Liver (tissue), 9 donors: ENCODE results near the gene ASIC4. TPM values are rescaled to one million over a fixed set of nuclear protein-coding genes. Genes with fewer than 3 reads are reported as not detected.

ENCODE experiments used
- DNase-seq: peaks from one replicate; pipeline ENCODE4 v3.0.0-alpha.2; 2017; ENCODE audit warnings: low spot score
- H3K27ac ChIP-seq, 2 donors: one replicate each; pipeline ENCODE4 v1.7.0; 2013; ENCODE audit warnings: inconsistent platforms in 2 of 2, low read length in 2 of 2, control low read depth in 1 of 2, low read depth in 1 of 2, mild to moderate bottlenecking in 1 of 2
- H3K27me3 ChIP-seq, 4 donors: one replicate each; pipeline versions ENCODE4 v1.6.1 to v1.7.0; 2013; ENCODE audit warnings: low read length in 3 of 4, inconsistent platforms in 1 of 4, mild to moderate bottlenecking in 1 of 4, moderate library complexity in 1 of 4; ENCODE audit not compliant: control insufficient read depth in 4 of 4, insufficient read depth in 4 of 4
- H3K36me3 ChIP-seq, 4 donors: one replicate each; pipeline versions ENCODE4 v1.6.1 to v1.7.0; 2013; ENCODE audit warnings: low read length in 3 of 4, mild to moderate bottlenecking in 3 of 4, low read depth in 1 of 4, moderate library complexity in 1 of 4; ENCODE audit not compliant: control insufficient read depth in 4 of 4, insufficient read depth in 3 of 4
- H3K4me1 ChIP-seq, 4 donors: one replicate each; pipeline versions ENCODE4 v1.6.1 to v1.7.0; 2013; ENCODE audit warnings: low read length in 3 of 4, mild to moderate bottlenecking in 3 of 4, moderate library complexity in 1 of 4; ENCODE audit not compliant: control insufficient read depth in 4 of 4, insufficient read depth in 4 of 4
- H3K4me3 ChIP-seq, 3 donors: one replicate each; pipeline versions ENCODE4 v1.6.1 to v1.7.0; 2013; ENCODE audit warnings: low read length in 3 of 3, control low read depth in 1 of 3, low read depth in 1 of 3, mild to moderate bottlenecking in 1 of 3
- H3K9ac ChIP-seq, 2 donors: one replicate each; pipeline ENCODE4 v1.7.0; 2013; ENCODE audit warnings: low read length in 2 of 2, mild to moderate bottlenecking in 2 of 2, moderate library complexity in 2 of 2, control low read depth in 1 of 2, low read depth in 1 of 2
- H3K9me3 ChIP-seq, 4 donors: one replicate each; pipeline versions ENCODE4 v1.6.1 to v1.7.0; 2013; ENCODE audit warnings: low read length in 3 of 4; ENCODE audit not compliant: control insufficient read depth in 4 of 4
- ATF3 ChIP-seq: IDR thresholded peaks from 2 replicates; pipeline ENCODE4 v1.6.1; 2016; ENCODE audit warnings: antibody characterized with exemption
- EGR1 ChIP-seq, 2 donors: IDR thresholded peaks; 2 replicates each; pipeline ENCODE4 v1.6.1; 2016 to 2018; ENCODE audit warnings: antibody characterized with exemption in 2 of 2, low read depth in 2 of 2
- FOXA1 ChIP-seq: IDR thresholded peaks from 2 replicates; pipeline ENCODE4 v1.6.1; 2016; ENCODE audit warnings: antibody characterized with exemption
- FOXA2 ChIP-seq: IDR thresholded peaks from 2 replicates; pipeline ENCODE4 v1.6.1; 2016; ENCODE audit warnings: antibody characterized with exemption
- GABPA ChIP-seq, 2 donors: IDR thresholded peaks in 1 of 2; conservative IDR thresholded peaks in 1 of 2; 2 replicates each; pipeline ENCODE4 v1.6.1; 2016; ENCODE audit warnings: antibody characterized with exemption in 2 of 2, mild to moderate bottlenecking in 1 of 2, moderate library complexity in 1 of 2
- HNF4A ChIP-seq, 2 donors: conservative IDR thresholded peaks; 2 replicates each; pipeline ENCODE4 v1.6.1; 2016; ENCODE audit warnings: antibody characterized with exemption in 2 of 2, mild to moderate bottlenecking in 2 of 2
- HNF4G ChIP-seq: IDR thresholded peaks from 2 replicates; pipeline ENCODE4 v1.6.1; 2016; ENCODE audit warnings: antibody characterized with exemption
- JUND ChIP-seq, 2 donors: IDR thresholded peaks; 2 replicates each; pipeline ENCODE4 v1.6.1; 2016; ENCODE audit warnings: antibody characterized with exemption in 2 of 2
- MAX ChIP-seq: IDR thresholded peaks from 2 replicates; pipeline ENCODE4 v1.6.1; 2016; ENCODE audit warnings: antibody characterized with exemption
- RAD21 ChIP-seq, 2 donors: IDR thresholded peaks; 2 replicates each; pipeline ENCODE4 v1.6.1; 2016; ENCODE audit warnings: antibody characterized with exemption in 2 of 2, mild to moderate bottlenecking in 2 of 2
- REST ChIP-seq: IDR thresholded peaks from 2 replicates; pipeline ENCODE4 v1.6.1; 2016; ENCODE audit warnings: antibody characterized with exemption, mild to moderate bottlenecking
- RXRA ChIP-seq, 2 donors: IDR thresholded peaks; 2 replicates each; pipeline ENCODE4 v1.6.1; 2017 to 2018; ENCODE audit warnings: antibody characterized with exemption in 2 of 2, mild to moderate bottlenecking in 1 of 2
- SP1 ChIP-seq: IDR thresholded peaks from 2 replicates; pipeline ENCODE4 v1.6.1; 2018; ENCODE audit warnings: antibody characterized with exemption, mild to moderate bottlenecking
- YY1 ChIP-seq: IDR thresholded peaks from 2 replicates; pipeline ENCODE4 v1.6.1; 2016; ENCODE audit warnings: antibody characterized with exemption, mild to moderate bottlenecking
- ZBTB33 ChIP-seq: IDR thresholded peaks from 2 replicates; pipeline ENCODE4 v1.6.1; 2016; ENCODE audit warnings: antibody characterized with exemption
- WGBS: extraction: QIAGEN DNeasy Blood & Tissue Kit; methylation state at CpG from one replicate; pipeline ENCODE4 v1.1.7; 2013; 5-methylcytosine and 5-hydroxymethylcytosine counted together
- polyA plus RNA-seq, 2 donors: library from polyadenylated mRNA; stranded (reverse) in 1 of 2; unstranded in 1 of 2; fragments of 200-250 nt in 1 of 2; fragments of >200 nt in 1 of 2; fragmentation: Nextera tagmentation in 1 of 2; extraction: Ambion mirVana in 1 of 2; gene quantifications; one replicate each; pipeline versions ENCODE4 v1.2.1 to v1.2.3, GENCODE V29; 2013 to 2015
- total RNA-seq, 2 donors: library from RNA; depleted of rRNA; stranded (reverse); fragments of >200 nt; gene quantifications; one replicate each; pipeline ENCODE4 v1.2.3, GENCODE V29; 2014
- TF ChIP-seq, protein P1 (sequence below): fragments of 150-350 bp; IDR thresholded peaks from 2 replicates; pipeline ENCODE4 v1.5.1; 2017; ENCODE audit warnings: improper control_type of control experiment, low read depth, low read length; ENCODE audit not compliant: missing input control
- donor health status: healthy.
- donor health status: healthy.
- donor health status: healthy.
- donor health status: healthy.
- donor health status: healthy.

Gene ASIC4
- total and polyA plus RNA-seq, 4 donors, result 0.08 to 1.5 TPM; not detected in 2

- peaks cover 0 to 6% (median 0%) of the 10 kb centered on the region in 4 donors for H3K36me3 ChIP-seq
- 86% methylated on average over 24 of the region's 24 CpGs for WGBS
- TF ChIP-seq FOXA1 (no peak), RAD21 (IDR thresholded peaks at IDR 0.05) (no peak), ZBTB33 (no peak), EGR1 (IDR thresholded peaks at IDR 0.05; ENCODE audit: low read depth in 2 of 2) (no peak), RXRA (IDR thresholded peaks at IDR 0.05) (no peak), YY1 (no peak), ATF3 (no peak), SP1 (no peak), MAX (no peak), JUND (IDR thresholded peaks at IDR 0.05) (no peak), HNF4G (no peak), HNF4A (conservative IDR thresholded peaks at IDR 0.05) (no peak), FOXA2 (no peak), GABPA (IDR thresholded peaks at IDR 0.05 in 1 of 2, conservative IDR thresholded peaks at IDR 0.05 in 1 of 2) (no peak), REST (no peak)
- TF ChIP-seq, protein P1, sequence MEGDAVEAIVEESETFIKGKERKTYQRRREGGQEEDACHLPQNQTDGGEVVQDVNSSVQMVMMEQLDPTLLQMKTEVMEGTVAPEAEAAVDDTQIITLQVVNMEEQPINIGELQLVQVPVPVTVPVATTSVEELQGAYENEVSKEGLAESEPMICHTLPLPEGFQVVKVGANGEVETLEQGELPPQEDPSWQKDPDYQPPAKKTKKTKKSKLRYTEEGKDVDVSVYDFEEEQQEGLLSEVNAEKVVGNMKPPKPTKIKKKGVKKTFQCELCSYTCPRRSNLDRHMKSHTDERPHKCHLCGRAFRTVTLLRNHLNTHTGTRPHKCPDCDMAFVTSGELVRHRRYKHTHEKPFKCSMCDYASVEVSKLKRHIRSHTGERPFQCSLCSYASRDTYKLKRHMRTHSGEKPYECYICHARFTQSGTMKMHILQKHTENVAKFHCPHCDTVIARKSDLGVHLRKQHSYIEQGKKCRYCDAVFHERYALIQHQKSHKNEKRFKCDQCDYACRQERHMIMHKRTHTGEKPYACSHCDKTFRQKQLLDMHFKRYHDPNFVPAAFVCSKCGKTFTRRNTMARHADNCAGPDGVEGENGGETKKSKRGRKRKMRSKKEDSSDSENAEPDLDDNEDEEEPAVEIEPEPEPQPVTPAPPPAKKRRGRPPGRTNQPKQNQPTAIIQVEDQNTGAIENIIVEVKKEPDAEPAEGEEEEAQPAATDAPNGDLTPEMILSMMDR, result no peak
Observed at GRCh38 chr2:219561179-219562048, 47.1 kb downstream of the ASIC4 start.

More at GRCh38 chr2:219561179-219562048, 47.1 kb downstream of the ASIC4 start:
- no peak overlapping the region for H3K4me3 ChIP-seq
- H3K9me3 ChIP-seq, result no peaks in the 10 kb centered on the region
- no peak overlapping the region for H3K9ac ChIP-seq
- no peaks in the 10 kb centered on the region for H3K4me1 ChIP-seq
- H3K27me3 ChIP-seq, result no peaks in the 10 kb centered on the region
- H3K27ac ChIP-seq, result no peak overlapping the region
- no peak for DNase-seq
